HG03196 (cell line): ENCODE results near the gene FBXO42.

ENCODE experiments used
- ATAC-seq: cut with Tn5 transposase; IDR thresholded peaks from one replicate; pipeline ENCODE4 v1.9.1; 2021; ENCODE audit not compliant: unreplicated experiment

Gene FBXO42

GRCh38 chr1:16326833-16327404, 25.4 kb downstream of the FBXO42 start:
- ATAC-seq = no peak

GRCh38 chr1:16324456-16324890, 27.8 kb downstream of the FBXO42 start:
- ATAC-seq = no peak

GRCh38 chr1:16321176-16321867, 31.0 kb downstream of the FBXO42 start:
- no peak for ATAC-seq

GRCh38 chr1:16318555-16318954, 33.7 kb downstream of the FBXO42 start:
- no peak for ATAC-seq

GRCh38 chr1:16315437-16315836, 36.8 kb downstream of the FBXO42 start:
- ATAC-seq = no peak

GRCh38 chr1:16307222-16307621, 45.1 kb downstream of the FBXO42 start:
- no peak for ATAC-seq

- ATAC-seq = no peak
Measured at GRCh38 chr1:16302709-16303627, 49.3 kb downstream of the FBXO42 start.

GRCh38 chr1:16300436-16300835, 51.8 kb downstream of the FBXO42 start:
- no peak for ATAC-seq

- no peak for ATAC-seq
Measured at GRCh38 chr1:16298653-16299052, 53.6 kb downstream of the FBXO42 start.

GRCh38 chr1:16296643-16297042, 55.6 kb downstream of the FBXO42 start:
- ATAC-seq = no peak

- no peak for ATAC-seq
Measured at GRCh38 chr1:16294219-16295212, 57.8 kb downstream of the FBXO42 start.

GRCh38 chr1:16293538-16293937, 58.7 kb downstream of the FBXO42 start:
- ATAC-seq = no peak

- ATAC-seq = no peak
Measured at GRCh38 chr1:16292739-16293138, 59.5 kb downstream of the FBXO42 start.

GRCh38 chr1:16289959-16290358, 62.3 kb downstream of the FBXO42 start:
- ATAC-seq = no peak

- no peak for ATAC-seq
Measured at GRCh38 chr1:16286122-16286521, 66.2 kb downstream of the FBXO42 start.

GRCh38 chr1:16281765-16282164, 70.5 kb downstream of the FBXO42 start:
- no peak for ATAC-seq

GRCh38 chr1:16279186-16279585, 73.1 kb downstream of the FBXO42 start:
- no peak for ATAC-seq

- no peak for ATAC-seq
Measured at GRCh38 chr1:16276302-16277030, 75.8 kb downstream of the FBXO42 start.

- no peak for ATAC-seq
Measured at GRCh38 chr1:16275591-16275990, 76.7 kb downstream of the FBXO42 start.

GRCh38 chr1:16267690-16268180, 84.5 kb downstream of the FBXO42 start:
- ATAC-seq = no peak
